Upper lobe of left lung (tissue), 6 donors: ENCODE data around the gene WASF3. TPM values are rescaled to one million over a fixed set of nuclear protein-coding genes. Genes with fewer than 3 reads are reported as not detected.

ENCODE experiments used
- ATAC-seq, 2 donors: fragments of 200-7000 bp; cut with Tn5 transposase; one replicate each; pipeline ENCODE4 v1.9.1; 2022; ENCODE audit warnings: mild to moderate bottlenecking in 2 of 2, moderate library complexity in 2 of 2; ENCODE audit not compliant: low FRiP score in 2 of 2
- DNase-seq, 2 donors: peaks; one replicate each; pipeline ENCODE4 v3.0.0-alpha.2; 2019 to 2020
- H3K27ac ChIP-seq, 4 donors: fragments of 200-600 bp; sonication (generic); one replicate each; pipeline ENCODE4 v1.5.1; 2016 to 2019
- H3K27me3 ChIP-seq, 4 donors: fragments of 200-600 bp; sonication (generic); one replicate each; pipeline ENCODE4 v1.5.1; 2017 to 2019
- H3K36me3 ChIP-seq, 4 donors: fragments of 200-600 bp; sonication (generic); one replicate each; pipeline ENCODE4 v1.5.1; 2016 to 2019
- H3K4me1 ChIP-seq, 4 donors: fragments of 200-600 bp; sonication (generic); one replicate each; pipeline ENCODE4 v1.5.1; 2018 to 2019
- H3K4me3 ChIP-seq, 4 donors: fragments of 200-600 bp; sonication (generic); one replicate each; pipeline ENCODE4 v1.5.1; 2017 to 2019; ENCODE audit warnings: mild to moderate bottlenecking in 2 of 4, moderate library complexity in 1 of 4
- H3K9me3 ChIP-seq, 4 donors: fragments of 200-600 bp; sonication (generic); one replicate each; pipeline ENCODE4 v1.5.1; 2018 to 2019
- CTCF ChIP-seq, 6 experiments: fragments of 450-650 bp in 4 of 6; fragments of 200-600 bp in 2 of 6; sonication (generic) in 2 of 6; IDR thresholded peaks; one replicate each; pipeline ENCODE4 v1.5.1; 2016 to 2019; ENCODE audit warnings: antibody characterized with exemption in 6 of 6
- EP300 ChIP-seq, 4 donors: sonication (generic); formaldehyde crosslinking; IDR thresholded peaks; one replicate each; pipeline ENCODE4 v1.5.1; 2017; ENCODE audit warnings: antibody characterized with exemption in 4 of 4, control low read depth in 2 of 4
- POLR2A ChIP-seq, 4 donors: fragments of 450-650 bp; IDR thresholded peaks; one replicate each; pipeline ENCODE4 v1.5.1; 2016 to 2017; ENCODE audit warnings: antibody characterized with exemption in 4 of 4, mild to moderate bottlenecking in 2 of 4
- POLR2AphosphoS5 ChIP-seq, 2 donors: sonication (generic); formaldehyde crosslinking; IDR thresholded peaks; one replicate each; pipeline ENCODE4 v1.5.1; 2017; ENCODE audit warnings: antibody characterized with exemption in 2 of 2
- WGBS, 2 donors: methylation state at CpG; one replicate each; pipeline ENCODE4 v1.1.5; 2017 to 2018; 5-methylcytosine and 5-hydroxymethylcytosine counted together
- total RNA-seq, 6 donors: library from RNA; depleted of rRNA in 4 of 6; stranded (reverse); fragments of >200 nt in 4 of 6; gene quantifications; one replicate each; pipeline versions ENCODE4 v1.1.0 to v1.2.1, GENCODE V29; 2016 to 2021
- donor health status: DM: no; HTN: no; CAD: no; lungs with moderate emphysema.
- donor health status: DM: no; HTN: yes; CAD: no; lungs with severe emphysema.

Gene WASF3
- total RNA-seq, 6 donors from 2014 or later = 12.6 to 23.0 (median 20.2) TPM

DNA sequence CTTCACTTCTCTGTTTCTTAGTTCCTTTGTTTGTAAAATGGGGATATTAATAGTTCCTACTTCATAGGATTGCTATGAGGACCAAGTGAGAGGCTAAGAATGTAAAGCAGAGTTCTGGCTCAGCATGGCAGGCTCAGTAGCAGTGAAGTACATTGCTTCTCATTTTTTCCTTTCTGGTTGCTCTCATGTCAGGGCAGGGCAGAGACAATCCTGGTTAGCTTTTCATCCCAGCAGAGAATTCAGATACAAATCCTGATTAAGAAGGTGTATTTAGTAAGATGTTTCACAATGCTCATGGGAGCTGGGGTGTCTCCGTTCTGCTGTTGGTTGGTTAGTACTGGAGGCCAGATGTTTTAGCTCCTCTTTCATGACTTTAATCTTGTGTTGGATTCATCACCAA is 42.9 kb downstream of the WASF3 start:
- Histone ChIP-seq H3K36me3 (no peaks in the 10 kb centered on the region), H3K9me3 (no peaks in the 10 kb centered on the region), H3K27me3 (no peaks in the 10 kb centered on the region), H3K27ac (no peak overlapping the region), H3K4me3 (no peak overlapping the region), H3K4me1 (peaks cover 0 to 6% (median 0%) of the 10 kb centered on the region in 4 donors)
- 82% methylated on average over 1 of the region's 1 CpG for WGBS, 2 donors
- peak in 1 of 2 donors; percentile 61 for ATAC-seq
- TF ChIP-seq CTCF (IDR thresholded peaks at IDR 0.05) (no peak), POLR2A (IDR thresholded peaks at IDR 0.05) (no peak), EP300 (IDR thresholded peaks at IDR 0.05) (no peak)
- DNase-seq = no peak

GRCh38 chr13:26601669-26602068 is 44.2 kb downstream of the WASF3 start:
- DNase-seq (no peak), ATAC-seq (no peak)
- Histone ChIP-seq H3K27ac (no peak overlapping the region), H3K36me3 (no peaks in the 10 kb centered on the region), H3K9me3 (no peaks in the 10 kb centered on the region), H3K4me1 (peaks cover 0 to 6% (median 0%) of the 10 kb centered on the region in 4 donors), H3K4me3 (no peak overlapping the region), H3K27me3 (no peaks in the 10 kb centered on the region)
- WGBS, 2 donors = 26 to 34% methylated on average over 2 of the region's 2 CpGs
- no peak for TF ChIP-seq POLR2AphosphoS5 (IDR thresholded peaks at IDR 0.05)
- TF ChIP-seq POLR2A (IDR thresholded peaks at IDR 0.05) = no peak
- TF ChIP-seq EP300 (IDR thresholded peaks at IDR 0.05) = no peak
- TF ChIP-seq CTCF (IDR thresholded peaks at IDR 0.05) = no peak

GRCh38 chr13:26602783-26603182 is 45.3 kb downstream of the WASF3 start:
- no peak overlapping the region for H3K27ac ChIP-seq
- ATAC-seq = no peak
- no peaks in the 10 kb centered on the region for H3K27me3 ChIP-seq
- no peaks in the 10 kb centered on the region for H3K36me3 ChIP-seq
- H3K9me3 ChIP-seq = no peaks in the 10 kb centered on the region
- no peak overlapping the region for H3K4me3 ChIP-seq
- TF ChIP-seq POLR2AphosphoS5 (IDR thresholded peaks at IDR 0.05) (no peak), POLR2A (IDR thresholded peaks at IDR 0.05) (no peak), CTCF (IDR thresholded peaks at IDR 0.05) (no peak), EP300 (IDR thresholded peaks at IDR 0.05) (no peak)
- no peak for DNase-seq
- peaks cover 0 to 6% (median 0%) of the 10 kb centered on the region in 4 donors for H3K4me1 ChIP-seq
- 79 to 81% methylated on average over 3 of the region's 3 CpGs for WGBS, 2 donors

- Histone ChIP-seq H3K4me3 (no peak overlapping the region), H3K27me3 (no peaks in the 10 kb centered on the region), H3K27ac (peak overlapping the region in 2 of 4 donors; percentile 17 to 32), H3K4me1 (peaks cover 0 to 6% (median 0%) of the 10 kb centered on the region in 4 donors), H3K36me3 (no peaks in the 10 kb centered on the region), H3K9me3 (no peaks in the 10 kb centered on the region)
- no peak for TF ChIP-seq POLR2A (IDR thresholded peaks at IDR 0.05)
- TF ChIP-seq POLR2AphosphoS5 (IDR thresholded peaks at IDR 0.05) = peak; percentile 25 to 54
- TF ChIP-seq CTCF (IDR thresholded peaks at IDR 0.05) = no peak
- TF ChIP-seq EP300 (IDR thresholded peaks at IDR 0.05) = peak in 1 of 4 donors; percentile 8
- WGBS, 2 donors = 65 to 70% methylated on average over 3 of the region's 3 CpGs
- DNase-seq = peak in 1 of 2 donors; percentile 37
- peak; percentile 62 to 77 for ATAC-seq
Measured at GRCh38 chr13:26604784-26605545, 47.5 kb downstream of the WASF3 start.

DNA sequence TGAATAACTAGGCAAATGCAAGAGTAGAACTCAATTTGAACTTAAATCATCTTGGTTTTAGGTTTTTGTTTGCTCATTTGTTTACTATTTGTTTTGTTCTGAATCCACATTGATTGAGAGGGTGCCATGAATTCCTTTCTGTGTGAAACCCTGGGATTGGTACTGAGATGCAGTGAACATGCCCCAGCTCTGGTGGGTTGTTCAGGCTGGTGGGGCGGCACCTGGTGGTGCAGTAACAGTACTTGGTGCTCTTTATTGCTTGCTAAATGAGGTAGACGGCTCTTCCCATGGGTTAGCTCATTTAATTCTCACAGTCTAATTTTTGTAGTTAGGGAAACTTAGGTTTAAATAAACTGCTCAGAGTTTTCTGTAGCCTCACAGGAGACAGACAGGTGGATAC is 48.4 kb downstream of the WASF3 start:
- Histone ChIP-seq H3K27ac (no peak overlapping the region), H3K9me3 (no peaks in the 10 kb centered on the region), H3K4me3 (no peak overlapping the region), H3K36me3 (no peaks in the 10 kb centered on the region), H3K27me3 (no peaks in the 10 kb centered on the region), H3K4me1 (peaks cover 0 to 6% (median 0%) of the 10 kb centered on the region in 4 donors)
- ATAC-seq (no peak), DNase-seq (no peak)
- 86% methylated on average over 2 of the region's 2 CpGs for WGBS, 2 donors
- no peak for TF ChIP-seq EP300 (IDR thresholded peaks at IDR 0.05)
- TF ChIP-seq CTCF (IDR thresholded peaks at IDR 0.05) = no peak
- no peak for TF ChIP-seq POLR2AphosphoS5 (IDR thresholded peaks at IDR 0.05)
- TF ChIP-seq POLR2A (IDR thresholded peaks at IDR 0.05) = no peak
